Effector CD4-positive, alpha-beta T cell (primary cell): ENCODE measurements around the gene KMT2A.
A peak's percentile ranks its signal among the peaks of the same experiment; 100 is the strongest.

Source experiments
- DNase-seq: peaks from one replicate; pipeline ENCODE4 v3.0.0-alpha.2; 2020

KMT2A gene

DNA sequence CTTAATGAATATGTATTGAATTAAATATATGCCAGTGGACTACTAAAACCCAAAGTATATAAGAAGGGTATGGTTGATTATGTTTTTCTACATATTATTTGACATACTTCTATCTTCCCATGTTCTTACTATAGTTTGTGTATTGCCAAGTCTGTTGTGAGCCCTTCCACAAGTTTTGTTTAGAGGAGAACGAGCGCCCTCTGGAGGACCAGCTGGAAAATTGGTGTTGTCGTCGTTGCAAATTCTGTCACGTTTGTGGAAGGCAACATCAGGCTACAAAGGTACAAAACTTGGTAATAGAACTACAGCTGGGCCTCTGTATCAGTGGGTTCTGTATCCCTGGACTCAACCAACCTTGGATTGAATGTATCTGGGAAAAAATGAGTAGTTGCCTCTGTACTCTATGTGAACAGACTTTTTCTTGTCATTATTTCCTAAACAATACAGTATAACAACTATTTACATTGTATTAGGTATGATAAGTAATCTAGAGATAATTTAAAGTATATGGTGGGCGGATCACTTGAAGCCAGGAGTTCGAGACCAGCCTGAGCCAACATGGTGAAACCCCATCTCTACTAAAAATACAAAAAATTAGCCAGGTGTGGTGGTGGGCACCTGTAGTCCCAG lies 52.3 kb downstream of the KMT2A start:
- peak; percentile 75 for DNase-seq

- DNase-seq, result no peak
Observed at GRCh38 chr11:118491041-118491440, 54.7 kb downstream of the KMT2A start.

GRCh38 chr11:118497831-118498230 lies 61.5 kb downstream of the KMT2A start:
- DNase-seq, result no peak

GRCh38 chr11:118503216-118503615 lies 66.9 kb downstream of the KMT2A start:
- DNase-seq, result no peak

- no peak for DNase-seq
Observed at GRCh38 chr11:118511601-118512000, 75.3 kb downstream of the KMT2A start.

GRCh38 chr11:118514103-118514502 lies 77.8 kb downstream of the KMT2A start:
- no peak for DNase-seq

GRCh38 chr11:118519549-118519948 lies 83.3 kb downstream of the KMT2A start:
- DNase-seq, result no peak

DNA sequence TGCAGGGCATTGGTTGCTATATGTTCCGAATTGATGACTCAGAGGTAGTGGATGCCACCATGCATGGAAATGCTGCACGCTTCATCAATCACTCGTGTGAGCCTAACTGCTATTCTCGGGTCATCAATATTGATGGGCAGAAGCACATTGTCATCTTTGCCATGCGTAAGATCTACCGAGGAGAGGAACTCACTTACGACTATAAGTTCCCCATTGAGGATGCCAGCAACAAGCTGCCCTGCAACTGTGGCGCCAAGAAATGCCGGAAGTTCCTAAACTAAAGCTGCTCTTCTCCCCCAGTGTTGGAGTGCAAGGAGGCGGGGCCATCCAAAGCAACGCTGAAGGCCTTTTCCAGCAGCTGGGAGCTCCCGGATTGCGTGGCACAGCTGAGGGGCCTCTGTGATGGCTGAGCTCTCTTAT lies 85.6 kb downstream of the KMT2A start:
- no peak for DNase-seq

DNA sequence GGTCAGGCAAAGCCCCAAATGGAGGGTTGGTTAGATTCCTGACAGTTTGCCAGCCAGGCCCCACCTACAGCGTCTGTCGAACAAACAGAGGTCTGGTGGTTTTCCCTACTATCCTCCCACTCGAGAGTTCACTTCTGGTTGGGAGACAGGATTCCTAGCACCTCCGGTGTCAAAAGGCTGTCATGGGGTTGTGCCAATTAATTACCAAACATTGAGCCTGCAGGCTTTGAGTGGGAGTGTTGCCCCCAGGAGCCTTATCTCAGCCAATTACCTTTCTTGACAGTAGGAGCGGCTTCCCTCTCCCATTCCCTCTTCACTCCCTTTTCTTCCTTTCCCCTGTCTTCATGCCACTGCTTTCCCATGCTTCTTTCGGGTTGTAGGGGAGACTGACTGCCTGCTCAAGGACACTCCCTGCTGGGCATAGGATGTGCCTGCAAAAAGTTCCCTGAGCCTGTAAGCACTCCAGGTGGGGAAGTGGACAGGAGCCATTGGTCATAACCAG lies 86.3 kb downstream of the KMT2A start:
- no peak for DNase-seq

DNA sequence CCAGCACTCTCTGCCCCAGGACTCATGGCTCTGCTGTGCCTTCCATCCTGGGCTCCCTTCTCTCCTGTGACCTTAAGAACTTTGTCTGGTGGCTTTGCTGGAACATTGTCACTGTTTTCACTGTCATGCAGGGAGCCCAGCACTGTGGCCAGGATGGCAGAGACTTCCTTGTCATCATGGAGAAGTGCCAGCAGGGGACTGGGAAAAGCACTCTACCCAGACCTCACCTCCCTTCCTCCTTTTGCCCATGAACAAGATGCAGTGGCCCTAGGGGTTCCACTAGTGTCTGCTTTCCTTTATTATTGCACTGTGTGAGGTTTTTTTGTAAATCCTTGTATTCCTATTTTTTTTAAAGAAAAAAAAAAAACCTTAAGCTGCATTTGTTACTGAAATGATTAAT lies 88.1 kb downstream of the KMT2A start:
- no peak for DNase-seq

- no peak for DNase-seq
Observed at GRCh38 chr11:118524757-118525470, 88.6 kb downstream of the KMT2A start.

DNA sequence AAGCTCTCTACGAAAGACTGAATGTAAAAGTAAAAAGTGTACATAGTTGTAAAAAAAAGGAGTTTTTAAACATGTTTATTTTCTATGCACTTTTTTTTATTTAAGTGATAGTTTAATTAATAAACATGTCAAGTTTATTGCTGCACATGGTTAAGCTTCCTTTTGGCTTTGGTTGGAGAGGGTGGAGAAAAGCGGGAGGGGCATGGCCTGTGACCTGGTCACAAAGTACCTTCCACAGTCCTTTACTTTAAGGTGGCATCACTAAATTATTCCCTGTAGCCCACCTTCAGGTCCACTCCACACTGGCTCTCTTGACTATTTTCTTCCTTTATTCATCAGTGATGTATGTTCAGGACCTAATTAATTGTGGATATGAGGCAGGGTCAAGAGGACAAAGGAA lies 90.4 kb downstream of the KMT2A start:
- no peak for DNase-seq

DNA sequence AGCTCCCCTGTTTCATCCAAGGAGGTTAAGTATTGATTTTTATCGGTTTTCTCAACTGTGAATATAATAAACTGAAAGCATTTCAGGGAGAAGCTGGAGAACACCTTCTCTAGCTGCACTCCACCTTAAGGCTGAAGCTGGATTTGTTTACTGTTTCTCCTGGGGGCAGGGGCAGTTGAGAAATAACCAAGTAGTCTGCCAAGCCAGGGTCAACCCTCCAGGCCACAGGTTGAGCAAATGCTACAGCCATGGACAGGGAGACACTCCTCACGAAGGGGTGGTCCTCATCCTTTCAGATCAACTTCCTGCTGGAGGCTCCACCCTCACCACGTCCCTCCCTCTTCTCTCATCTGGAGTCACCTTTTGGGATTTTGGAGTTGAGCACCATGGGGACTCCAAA lies 90.8 kb downstream of the KMT2A start, which contains the start of gene TTC36:
TSS of gene TTC36 (plus strand) at position 366 of the 400 bp plus-strand sequence. CDS start at position 387, 21 bp downstream.
- no peak for DNase-seq

GRCh38 chr11:118528511-118528910 lies 92.2 kb downstream of the KMT2A start:
- no peak for DNase-seq

DNA sequence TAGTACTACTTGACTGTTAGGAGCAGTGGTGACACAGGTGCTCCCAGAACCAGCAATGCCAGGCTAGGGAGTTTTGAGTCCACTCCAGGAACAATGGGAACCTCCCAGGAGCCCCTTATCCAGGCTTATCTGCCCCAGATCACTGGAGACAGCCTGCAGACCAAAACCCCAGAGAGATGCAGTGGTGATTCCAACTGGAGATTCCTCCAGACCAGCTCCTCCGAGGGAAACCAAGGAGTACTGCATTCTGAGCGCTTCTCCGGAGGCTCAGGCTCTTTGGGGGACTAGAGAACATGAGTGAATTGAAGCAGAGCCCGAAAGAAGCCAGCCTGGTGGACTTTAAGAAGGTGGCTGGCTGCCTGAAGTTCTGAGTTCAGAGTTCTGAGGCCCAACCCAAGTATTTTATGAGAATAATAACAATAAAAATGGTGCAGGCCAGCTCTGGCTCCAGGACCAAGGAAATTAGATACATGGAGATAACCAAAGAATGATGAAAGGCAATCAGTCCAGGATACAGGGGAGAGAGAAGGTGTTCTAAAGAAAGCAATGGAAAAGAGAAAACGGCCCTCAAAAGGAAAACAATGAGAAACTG lies 93.4 kb downstream of the KMT2A start:
- no peak for DNase-seq

DNA sequence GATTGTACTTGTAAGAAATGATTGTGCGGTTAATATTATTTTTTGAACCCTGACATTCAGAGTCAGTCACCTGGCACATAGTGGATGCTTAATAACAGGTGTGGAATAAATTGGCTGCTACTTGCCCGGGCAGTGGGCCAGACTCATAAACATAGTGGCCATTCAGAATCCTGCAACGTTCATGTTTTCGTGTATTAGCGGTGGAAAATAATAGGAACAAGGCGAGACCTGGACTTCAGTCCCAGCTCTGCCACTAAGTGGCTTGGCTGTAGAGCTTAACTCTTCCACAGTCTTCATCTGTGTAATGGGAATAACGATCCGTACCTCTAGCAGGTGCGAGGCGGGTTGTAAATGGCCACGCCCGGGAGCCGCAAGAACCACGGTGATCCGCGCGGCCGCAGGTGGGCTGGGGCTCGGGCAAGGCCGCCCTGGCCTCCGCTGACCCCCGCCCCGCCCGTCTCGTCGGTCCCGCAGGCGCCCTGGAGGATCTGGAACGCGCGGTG lies 93.9 kb downstream of the KMT2A start:
- no peak for DNase-seq

DNA sequence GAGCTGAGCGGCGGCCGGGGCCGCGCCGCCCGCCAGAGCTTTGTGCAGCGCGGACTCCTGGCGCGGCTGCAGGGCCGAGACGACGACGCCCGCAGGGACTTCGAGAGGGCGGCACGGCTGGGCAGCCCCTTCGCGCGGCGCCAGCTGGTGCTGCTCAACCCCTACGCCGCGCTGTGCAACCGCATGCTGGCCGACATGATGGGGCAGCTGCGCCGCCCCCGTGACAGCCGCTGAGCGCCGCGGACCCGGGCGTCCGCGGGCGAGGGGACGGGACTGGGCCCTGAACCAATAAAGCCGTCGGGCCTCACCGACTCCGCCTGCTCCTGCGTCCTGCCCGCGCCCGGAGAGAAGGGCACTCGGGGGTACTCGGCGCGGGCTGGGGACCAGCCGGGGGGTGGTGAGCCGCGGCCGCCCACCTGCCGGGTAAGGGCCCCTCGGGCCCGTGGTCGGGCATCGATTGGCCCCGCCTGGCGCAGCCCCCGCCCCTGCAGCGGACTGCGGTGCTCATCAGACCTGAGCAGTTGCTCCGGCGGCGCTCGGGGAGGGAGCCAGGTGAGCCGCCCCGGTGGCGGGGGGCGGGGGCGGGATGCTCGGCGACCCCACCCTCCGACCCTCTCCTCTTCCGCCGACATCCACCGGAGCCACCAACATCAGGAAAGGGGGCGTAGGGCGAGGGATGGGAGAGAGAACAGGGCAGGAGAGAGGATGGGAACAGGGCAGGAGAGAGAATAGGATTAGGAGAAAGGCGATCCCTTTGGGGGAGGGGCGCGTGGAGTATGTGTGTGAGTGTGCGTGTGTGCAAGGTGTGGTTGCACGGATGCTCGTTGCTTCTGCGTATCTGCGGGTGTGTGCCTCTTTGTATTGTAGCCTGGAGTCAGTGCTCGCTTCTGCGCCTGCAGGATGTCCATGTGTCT lies 94.6 kb downstream of the KMT2A start, which contains the start of gene TMEM25:
TSS of gene TMEM25 (plus strand) at position 510 of the 914 bp plus-strand sequence. CDS start 610 bp downstream, outside the sequence.
- DNase-seq, result peak; percentile 66

GRCh38 chr11:118531597-118532084 lies 95.3 kb downstream of the KMT2A start:
- no peak for DNase-seq

- DNase-seq, result no peak
Observed at GRCh38 chr11:118532091-118532490, 95.8 kb downstream of the KMT2A start.

GRCh38 chr11:118532852-118533768 lies 96.8 kb downstream of the KMT2A start:
- DNase-seq, result no peak
